Ureter (tissue), 1 donor: ENCODE results near the gene PLEKHG5. TPM values are rescaled to one million over a fixed set of nuclear protein-coding genes. Genes with fewer than 3 reads are reported as not detected.
"Not testable (repeated sequence)": the region's sequence is repeated elsewhere in the genome, so short reads cannot be mapped to it uniquely, and the experiment has no call there.

Experiments
- DNase-seq: peaks from one replicate; pipeline ENCODE4 v3.0.0-alpha.2; 2020; ENCODE audit warnings: low spot score
- total RNA-seq: library from RNA; stranded (reverse); gene quantifications from one replicate; pipeline ENCODE4 v1.2.4, GENCODE V29; 2023
- donor health status: DM: yes; HTN: yes; CAD: no.

Gene PLEKHG5
- total RNA-seq, 1 donor from 2014 or later = 17.7 TPM

DNA sequence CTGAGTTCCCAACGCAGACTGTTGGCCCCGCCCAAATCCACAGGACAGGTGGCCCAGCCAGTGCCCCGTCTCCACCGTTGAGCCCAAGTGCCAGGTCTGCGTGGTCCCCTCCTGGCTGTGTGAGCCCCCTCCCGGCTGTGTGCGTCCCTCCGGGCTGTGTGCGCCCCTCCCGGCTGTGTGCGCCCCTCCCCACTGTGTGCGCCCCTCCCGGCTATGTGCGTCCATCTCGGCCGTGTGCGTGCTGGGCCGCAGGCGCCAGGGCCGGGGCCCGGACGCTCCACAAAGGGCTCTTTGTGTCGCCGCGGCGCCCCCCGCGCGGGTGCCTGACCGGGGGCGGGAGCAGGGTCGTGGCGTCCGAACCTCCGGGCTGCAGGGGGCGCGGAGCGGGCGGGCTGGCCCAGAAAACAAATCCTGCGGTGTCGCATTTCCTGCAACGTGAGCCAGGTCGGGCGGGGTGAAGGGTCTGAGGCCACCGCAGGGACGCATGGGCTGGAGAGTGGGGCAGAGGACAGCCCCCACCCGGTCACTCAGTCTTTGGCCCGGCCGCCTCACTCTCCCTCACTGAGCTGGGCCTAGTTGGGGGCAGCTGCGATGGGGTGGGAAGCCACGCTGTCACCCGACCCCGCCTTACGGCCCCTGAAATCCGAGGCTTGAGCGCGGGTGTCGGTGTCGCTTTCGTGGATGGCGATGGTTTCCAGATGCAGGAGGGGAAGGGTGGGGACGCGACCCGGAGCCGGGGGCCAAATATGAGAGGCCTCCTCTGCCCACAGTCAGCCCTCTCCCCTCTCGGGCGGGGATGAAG lies 44.2 kb downstream of the PLEKHG5 start:
- no peak for DNase-seq

DNA sequence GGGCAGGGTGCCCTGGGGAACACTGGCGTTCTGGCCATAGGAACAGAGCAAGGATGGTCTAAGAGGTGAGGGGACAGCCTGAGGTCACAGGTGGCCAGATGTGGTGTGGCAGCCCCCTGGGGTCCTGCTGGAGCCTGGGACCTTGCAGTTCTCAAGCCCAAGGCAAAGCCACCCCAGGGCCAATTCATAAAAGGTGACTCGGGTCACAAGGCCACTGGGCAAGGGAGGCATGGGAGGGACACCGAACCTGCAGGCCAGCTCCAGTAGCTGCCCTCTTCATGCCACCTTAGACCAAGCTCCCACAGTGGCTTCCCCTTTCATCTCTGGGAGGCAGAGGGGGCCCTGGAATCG lies 44.8 kb downstream of the PLEKHG5 start:
- DNase-seq = no peak

DNA sequence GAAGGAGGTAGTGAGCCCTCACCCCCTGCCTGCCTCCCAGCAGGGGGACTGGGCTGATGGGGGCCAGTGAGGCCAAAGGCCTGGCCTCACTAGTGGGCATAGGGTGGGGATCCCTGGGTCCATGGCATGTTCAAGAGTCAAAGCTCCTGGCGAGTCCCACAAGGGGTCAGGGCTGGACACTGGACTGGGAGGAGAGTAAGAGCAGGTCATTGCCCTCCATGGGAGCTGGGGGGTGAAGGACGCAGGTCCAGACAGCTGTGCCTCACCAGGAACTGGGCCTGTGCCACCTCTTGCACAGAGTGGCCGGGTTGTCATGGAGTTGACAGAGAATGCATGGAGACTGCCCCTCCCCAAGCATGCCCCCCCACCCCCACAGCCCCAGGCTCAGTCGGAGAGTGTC lies 45.5 kb downstream of the PLEKHG5 start:
- not testable (repeated sequence) for DNase-seq

DNA sequence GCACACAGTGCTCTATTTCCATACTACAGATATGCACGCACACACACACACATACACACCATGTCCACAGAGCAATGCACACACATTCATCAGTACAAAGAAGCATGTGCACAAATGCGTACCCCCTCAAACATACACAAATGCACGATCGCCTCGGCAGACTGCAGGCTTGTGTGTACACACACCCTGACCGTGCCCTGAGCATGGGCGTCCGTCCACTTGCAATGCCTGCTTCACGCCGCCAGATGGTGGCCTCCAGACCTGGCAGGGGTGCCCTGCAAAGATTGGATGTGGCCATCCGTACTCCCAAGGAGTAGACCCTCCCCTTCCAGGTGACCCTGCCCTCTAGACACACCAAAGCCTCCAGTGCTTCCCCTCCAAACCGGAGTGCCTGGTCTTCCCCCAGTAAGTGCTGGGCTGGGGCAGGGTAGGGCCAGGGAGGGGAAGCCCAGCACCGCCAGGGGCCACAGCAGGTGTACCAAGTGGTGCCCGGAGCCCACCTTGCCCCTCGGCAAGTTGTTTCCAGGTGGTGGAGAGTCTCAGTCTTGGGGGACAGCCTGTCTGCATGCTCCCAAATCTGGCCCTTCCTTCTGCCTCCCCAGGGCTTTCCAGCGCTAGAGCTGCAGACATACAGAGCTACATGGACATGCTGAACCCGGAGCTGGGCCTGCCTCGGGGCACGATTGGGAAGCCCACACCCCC lies 46.3 kb downstream of the PLEKHG5 start:
- DNase-seq = no peak

DNA sequence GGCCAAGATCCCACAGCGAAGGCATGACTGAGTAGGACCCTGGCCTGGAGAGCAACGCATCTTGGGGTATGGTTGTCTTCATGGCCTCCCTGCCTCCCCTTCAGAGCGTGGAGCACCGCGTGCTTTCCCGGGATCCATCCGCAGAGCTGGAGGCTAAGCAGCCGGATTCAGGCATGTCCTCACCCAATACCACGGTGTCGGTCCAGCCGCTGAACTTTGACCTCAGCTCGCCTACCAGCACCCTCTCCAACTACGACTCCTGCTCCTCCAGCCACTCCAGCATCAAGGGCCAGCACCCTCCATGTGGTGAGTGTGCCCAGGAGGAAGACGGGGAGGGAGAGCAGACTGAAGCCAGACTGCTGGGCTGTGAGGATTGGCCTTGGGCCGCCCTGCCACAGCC lies 47.1 kb downstream of the PLEKHG5 start:
- no peak for DNase-seq

DNA sequence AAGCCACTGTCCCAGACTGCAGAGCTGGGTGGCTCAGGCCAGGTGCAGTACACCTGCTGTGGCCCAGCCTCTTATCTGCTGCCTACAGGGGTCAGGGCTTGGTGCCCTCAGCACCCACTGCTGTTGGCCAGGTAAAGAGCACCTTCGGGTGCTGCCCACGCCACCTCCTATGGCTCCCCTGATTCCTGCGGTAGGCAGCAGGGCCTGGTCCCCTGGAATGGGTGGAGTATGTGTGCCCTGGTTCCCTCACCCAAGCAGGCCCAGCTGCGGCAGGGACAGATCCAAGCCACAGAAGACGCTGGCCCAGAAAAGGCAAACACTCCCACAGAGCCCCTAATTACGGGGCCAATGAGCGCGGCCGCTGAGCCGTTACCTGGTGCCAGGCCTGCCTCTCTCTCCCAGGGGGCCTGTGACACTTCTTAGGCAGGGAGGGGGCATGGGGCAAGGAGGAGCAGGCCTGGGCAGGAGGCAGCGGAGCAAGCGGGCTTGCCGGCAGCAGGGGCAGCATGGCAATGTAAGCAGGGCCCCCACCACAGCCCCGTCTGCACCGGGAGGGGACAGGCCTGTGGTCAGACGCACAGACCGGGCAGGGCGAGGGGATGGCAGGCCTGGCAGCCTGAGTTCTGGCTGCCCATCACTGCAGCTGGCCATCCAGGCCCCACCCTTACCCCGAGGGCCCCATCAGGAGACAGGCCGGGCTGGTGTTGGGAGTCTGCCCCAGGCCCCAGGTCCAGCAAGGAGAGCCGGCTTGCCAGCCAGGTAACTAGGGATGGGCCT lies 47.9 kb downstream of the PLEKHG5 start:
- no peak for DNase-seq

DNA sequence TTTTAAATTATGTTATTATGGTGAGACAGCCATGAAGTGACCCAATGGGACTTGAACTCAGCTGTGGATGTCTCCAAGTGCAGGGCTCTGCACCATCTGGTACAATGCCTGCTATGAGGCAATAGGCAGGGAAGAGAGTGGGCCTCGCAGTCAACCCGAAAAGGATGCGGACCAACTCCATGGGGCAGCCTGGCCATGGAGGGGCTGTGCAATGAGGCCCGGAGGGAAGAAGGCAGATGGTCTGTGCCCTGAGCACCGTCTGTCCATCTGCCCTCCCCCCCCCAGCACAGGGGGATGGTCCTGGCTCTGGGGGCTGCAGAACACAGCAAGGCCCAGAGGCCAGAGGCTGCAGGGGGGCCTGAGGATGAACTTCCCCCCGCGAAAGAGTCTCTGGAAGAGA lies 49.9 kb downstream of the PLEKHG5 start:
- DNase-seq = no peak

DNA sequence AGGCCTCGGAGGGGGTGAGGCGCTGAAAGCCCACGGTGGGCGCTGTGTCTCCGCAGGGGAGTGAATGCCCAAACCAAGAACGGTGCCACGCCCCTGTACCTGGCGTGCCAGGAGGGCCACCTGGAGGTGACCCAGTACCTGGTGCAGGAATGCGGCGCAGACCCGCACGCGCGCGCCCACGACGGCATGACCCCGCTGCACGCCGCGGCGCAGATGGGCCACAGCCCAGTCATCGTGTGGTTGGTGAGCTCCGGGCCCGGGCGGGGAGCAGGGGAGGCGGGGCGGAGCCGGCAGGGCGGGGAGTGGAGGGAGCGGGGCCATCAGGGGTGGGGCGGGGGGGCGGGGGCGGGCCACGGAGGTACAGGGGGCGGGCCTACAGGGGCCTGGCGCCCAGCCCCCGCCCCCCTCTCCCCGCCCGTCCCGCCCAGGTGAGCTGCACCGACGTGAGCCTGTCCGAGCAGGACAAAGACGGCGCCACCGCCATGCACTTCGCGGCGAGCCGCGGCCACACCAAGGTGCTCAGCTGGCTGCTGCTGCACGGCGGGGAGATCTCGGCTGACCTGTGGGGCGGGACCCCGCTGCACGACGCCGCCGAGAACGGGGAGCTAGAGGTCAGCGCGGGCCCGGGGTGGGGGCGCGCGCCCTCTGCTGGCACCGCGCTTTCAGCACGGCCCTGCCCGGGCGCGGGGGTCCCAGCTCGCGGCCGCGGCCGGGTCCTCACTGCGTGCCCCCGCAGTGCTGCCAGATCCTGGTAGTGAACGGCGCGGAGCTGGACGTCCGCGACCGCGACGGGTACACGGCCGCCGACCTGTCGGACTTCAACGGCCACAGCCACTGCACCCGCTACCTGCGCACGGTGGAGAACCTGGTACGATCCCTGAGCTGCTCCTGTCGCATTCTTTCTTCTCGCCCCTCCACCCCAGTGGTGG lies 51.0 kb downstream of the PLEKHG5 start:
- no peak for DNase-seq

DNA sequence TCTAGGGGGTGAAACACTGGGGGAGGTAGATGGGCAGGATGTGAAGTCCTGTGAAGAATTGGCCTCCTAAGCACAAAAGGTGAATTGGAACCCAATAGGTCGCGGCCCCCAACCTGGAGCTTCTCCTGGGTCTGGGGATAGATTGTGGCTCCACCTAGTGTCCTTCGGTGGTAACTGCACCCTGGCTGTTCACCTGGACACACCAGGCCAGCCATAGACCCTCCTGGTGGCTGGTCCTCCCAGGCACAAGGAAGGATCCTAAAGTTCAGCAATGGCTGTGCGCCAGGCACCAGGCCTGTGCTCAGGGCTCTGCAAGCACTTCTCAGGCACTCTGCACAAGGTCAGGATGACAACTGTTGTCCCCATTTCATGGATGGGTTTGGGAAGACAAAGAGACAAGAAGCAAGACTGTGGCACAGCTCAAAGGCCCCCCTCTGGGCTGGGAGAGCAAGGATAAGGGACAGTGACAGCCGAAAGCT lies 53.4 kb downstream of the PLEKHG5 start:
- peak; percentile 70 for DNase-seq

DNA sequence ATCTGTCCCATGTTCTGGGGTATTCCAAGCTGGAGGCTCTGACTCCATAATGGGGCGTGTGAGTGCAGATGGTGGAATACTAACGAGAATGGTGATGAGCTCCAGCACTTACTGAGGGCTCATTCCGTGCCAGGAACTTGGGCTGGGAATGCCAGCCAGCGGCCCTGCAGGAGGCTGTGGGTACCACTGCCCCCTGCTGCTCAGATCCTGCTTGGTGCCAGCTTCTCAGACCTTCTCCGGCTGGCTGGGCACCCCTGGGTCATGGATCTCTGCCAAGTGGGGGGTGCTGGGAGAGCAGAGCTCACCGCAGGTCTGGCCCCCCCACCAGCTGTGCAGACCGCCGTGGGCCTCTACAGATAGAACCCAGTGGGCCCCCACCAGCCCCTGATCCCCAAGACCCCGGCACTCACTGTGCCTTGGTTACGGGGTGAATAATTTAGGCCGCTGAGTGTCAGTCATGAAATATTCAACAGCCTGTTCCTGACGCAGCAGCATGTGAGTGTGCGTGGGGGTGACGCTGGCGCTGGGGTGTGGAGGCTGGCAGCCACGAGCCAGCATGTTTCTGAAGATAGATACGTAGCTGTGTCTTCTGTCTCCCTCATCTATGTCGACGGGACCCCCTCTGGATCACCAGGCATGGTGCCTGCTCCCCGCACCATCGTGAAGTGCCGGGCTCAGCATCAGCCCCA lies 54.3 kb downstream of the PLEKHG5 start:
- DNase-seq = not testable (repeated sequence)

DNA sequence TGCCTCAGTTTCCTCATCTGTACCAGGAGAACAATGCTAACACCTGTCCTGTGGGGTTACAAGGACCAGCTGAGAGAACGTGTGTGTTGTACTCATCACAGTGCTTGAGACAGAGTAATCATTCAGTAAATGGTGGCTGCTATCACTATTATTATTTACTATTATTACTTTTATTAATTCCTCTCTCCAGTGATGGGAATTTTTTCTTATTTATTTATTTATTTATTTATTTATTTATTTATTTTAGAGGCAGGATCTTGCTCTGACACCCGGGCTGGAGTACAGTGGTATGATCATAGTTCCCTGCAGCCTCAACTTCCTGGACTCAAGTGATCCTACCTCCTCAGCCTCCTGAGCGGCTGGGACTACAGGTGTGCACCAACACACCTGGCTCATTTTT lies 55.2 kb downstream of the PLEKHG5 start:
- not testable (repeated sequence) for DNase-seq

DNA sequence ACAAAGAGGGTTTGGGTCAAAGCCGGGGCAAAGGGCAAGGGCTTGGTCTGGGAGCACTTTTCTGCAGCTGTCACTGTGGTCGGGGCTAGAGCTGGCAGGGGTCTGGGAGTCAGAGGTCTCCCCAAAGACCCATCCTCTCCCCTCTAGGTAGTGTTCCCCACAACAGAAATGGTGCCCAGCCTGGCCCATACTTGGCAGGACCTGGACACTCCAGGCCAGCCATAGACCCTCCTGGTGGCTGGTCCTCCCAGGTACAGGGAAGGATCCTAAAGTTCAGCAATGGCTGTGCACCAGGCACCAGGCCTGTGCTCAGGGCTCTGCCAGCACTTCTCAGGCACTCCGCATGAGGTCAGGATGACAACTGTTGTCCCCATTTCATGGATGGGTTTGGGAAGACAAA lies 55.9 kb downstream of the PLEKHG5 start:
- no peak for DNase-seq

DNA sequence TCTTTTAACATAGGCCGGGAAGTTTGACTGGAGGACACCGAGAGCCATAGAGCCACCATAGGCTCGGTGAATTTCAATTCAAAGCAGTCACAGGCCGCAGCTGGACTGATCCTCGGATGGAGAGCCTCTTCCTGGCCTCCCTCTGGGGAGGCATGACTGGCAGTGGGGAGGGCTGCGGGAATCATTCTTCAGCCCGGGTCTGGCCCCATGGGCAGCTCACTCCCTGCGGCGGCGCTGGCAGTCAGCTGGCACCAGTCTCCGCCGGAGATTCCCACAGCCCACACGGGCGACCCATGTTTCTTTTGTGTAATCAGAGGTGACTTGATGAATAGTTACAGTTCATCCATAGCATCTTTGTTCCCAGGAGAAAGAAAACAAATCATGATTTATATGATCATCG lies 56.3 kb downstream of the PLEKHG5 start:
- no peak for DNase-seq

DNA sequence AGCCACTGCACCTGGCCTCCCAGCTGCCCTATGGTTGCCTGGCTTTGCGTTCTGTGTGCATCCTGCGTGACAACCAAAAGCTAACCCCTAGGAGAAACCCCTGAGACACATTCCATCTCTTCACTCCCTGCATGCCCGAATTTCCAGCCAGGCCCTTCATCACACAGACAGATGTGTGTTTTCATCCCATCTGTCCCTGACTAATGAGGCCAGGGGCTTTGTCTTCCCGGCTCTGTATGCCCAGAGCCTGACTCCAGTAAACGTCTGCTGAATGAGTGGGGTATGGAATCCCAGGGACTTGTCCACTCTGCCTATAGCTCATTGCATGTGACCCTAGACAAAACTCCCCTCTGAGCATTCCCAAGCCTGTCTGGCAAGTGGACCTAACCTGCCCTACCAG lies 57.3 kb downstream of the PLEKHG5 start:
- DNase-seq = no peak

DNA sequence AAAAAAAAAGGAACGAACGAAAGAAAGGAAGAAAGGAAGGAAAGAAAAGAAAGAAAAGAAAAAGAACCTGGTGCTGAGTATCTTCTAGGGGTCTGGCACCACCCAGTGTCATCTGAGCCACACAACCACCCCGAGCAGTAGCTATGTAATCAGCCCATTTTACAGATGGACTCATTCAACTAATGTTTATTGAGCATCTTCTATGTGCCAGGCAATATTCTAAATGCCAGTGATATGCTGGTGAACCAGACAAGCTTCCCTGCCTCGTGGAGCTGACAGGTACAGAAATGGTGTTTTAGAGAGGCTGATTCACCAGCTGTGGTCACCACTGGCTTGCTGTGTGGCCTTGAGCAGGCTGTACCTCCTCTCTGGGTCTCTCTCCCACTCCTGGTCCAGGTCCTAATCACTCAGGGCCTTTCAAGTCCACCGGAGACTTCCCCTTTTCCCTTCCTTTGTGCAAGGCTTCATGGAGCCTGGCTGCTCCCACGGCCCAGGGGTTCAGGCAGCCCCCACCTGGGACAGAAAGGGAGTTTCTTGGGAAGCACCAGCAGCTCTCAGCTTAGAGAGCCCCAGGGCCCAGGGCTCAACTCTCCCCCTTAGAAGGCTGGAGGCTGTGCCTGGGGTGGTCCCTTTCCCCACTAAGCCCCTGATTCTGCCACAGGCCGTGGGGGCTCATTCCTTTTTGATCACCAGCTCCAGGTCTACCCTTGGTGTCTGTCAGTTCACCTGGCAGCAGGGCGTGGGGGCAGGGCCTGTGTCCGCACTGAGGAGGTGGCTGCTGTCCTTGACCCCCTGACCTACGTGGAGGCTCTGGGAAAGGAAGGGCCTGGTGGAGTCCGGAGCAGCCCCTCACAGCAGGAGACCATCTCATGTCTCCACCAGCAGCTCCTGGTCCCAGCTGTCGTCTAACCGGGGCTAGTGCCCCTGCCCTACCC lies 59.6 kb downstream of the PLEKHG5 start:
- not testable (repeated sequence) for DNase-seq

DNA sequence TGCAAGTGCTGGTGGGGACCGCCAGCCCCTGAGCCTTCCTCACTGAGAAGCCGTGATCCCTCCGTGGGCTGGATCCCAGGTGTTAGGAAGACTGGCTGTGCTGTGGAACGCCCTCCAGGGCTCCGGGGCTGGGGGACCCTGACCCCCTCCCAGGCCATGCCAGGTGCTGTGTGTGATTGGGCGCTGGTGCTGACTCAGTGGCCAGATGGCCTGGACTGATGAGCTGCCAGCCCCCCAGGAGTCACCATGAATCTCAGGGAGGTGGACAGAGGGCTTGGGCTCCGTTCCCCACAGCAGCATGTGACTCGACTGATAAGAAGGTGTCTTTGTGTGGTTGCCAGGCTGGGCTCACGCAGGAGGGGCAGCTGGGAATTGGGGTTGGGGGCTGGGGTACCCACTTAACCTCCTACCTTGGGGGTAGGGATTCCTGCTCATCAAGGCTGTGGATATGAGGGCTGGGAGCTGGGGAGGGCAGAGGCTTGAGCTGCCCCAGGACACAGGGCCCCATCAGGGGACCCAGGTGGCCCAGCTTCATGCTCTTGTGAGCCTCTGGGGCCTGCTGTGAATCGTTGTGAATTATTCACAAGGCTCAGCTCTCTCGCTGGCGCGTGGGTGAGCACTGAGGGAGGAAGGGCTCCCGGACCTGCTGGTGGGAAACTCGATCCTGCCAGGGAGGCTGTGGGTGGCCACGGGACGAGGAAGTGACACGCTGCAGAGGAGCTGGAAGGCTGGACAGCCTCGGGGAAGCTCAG lies 61.6 kb downstream of the PLEKHG5 start:
- not testable (repeated sequence) for DNase-seq

DNA sequence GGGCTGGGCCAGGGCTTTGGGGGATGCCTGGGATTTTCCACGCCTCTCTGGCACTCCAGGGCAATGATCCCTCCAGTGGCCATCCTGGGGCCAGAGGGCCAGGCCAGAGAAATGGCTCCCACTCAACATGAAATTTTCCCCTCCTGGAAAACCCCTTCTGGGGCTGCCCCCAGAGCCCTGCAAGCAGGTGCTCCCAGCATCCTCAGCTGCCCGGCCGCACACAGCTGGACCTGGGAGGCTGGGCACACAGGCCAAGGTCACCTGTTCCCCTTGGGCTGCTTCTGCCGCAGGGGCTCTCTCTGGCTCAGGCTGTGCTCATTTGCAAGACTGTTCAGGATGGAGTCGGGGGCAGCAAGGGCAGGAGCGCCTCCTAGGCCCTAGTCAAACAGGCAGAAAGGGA lies 63.0 kb downstream of the PLEKHG5 start:
- not testable (repeated sequence) for DNase-seq

DNA sequence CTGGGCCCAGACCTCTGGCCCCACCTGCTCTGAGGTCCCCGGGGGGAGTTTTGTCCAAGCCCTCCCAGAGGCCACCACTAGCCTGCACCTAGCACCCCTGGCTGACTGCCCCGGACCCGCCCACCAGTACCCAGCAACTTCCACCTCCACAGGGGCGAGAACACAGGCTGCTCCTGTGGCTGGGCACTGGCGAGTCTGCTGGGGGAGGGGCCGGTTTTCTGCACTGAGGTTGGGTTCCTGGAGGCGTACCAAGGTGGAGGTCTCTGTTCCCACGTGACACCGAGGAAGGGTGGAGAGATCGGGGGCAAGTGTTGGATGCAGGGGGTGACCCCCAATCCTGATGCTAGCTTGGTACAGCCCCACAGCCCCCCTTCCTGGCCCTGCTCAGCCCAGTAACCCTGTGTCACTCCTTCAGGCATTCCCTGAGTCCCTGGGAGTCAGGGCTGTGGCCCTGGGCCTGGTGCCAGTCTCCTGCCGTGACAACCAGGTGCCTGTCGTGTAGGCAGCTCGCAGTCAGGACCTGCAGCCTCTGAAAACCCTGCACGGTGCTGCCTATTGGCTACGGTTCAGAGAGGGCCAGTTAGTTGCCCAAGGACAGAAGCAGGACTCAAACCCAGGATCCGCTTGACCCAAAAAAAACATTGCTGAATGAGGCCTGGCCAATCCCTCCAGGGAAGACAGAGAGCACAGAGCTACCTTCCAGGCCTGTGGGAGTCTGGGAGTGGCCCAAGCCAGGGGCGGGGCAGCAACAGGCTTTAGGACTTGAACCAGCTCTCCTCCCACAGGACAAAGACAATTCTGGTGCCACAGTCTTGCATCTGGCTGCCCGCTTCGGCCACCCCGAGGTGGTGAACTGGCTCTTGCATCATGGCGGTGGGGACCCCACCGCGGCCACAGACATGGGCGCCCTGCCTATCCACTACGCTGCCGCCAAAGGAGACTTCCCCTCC lies 63.8 kb downstream of the PLEKHG5 start:
- no peak for DNase-seq
